ENCODE measurements around the gene TMEM121B. TPM values are rescaled to one million over a fixed set of nuclear protein-coding genes. Genes with fewer than 3 reads are reported as not detected.

Gene TMEM121B
- total and polyA plus RNA-seq, 2 donors from 2014 or later, result 0.19 to 1.2 TPM

GRCh38 chr22:17138513-17138912, 17.4 kb upstream of the TMEM121B start:
- H3K36me3 ChIP-seq (ENCODE audit: control insufficient read depth in 2 of 3, insufficient read depth in 3 of 3, low read length in 3 of 3), result peaks cover 3 to 26% (median 17%) of the 10 kb centered on the region in 3 donors
- H3K9me3 ChIP-seq (ENCODE audit: control insufficient read depth in 2 of 3, insufficient read depth in 1 of 3, low read length in 3 of 3), result no peaks in the 10 kb centered on the region
- H3K9ac ChIP-seq (ENCODE audit: low read length in 3 of 3), result no peak overlapping the region
- H3K4me3 ChIP-seq (ENCODE audit: low read length in 3 of 3), result no peak overlapping the region
- H3K27ac ChIP-seq (ENCODE audit: low read depth in 2 of 2, low read length in 2 of 2), result no peak overlapping the region
- TF ChIP-seq, protein P1, sequence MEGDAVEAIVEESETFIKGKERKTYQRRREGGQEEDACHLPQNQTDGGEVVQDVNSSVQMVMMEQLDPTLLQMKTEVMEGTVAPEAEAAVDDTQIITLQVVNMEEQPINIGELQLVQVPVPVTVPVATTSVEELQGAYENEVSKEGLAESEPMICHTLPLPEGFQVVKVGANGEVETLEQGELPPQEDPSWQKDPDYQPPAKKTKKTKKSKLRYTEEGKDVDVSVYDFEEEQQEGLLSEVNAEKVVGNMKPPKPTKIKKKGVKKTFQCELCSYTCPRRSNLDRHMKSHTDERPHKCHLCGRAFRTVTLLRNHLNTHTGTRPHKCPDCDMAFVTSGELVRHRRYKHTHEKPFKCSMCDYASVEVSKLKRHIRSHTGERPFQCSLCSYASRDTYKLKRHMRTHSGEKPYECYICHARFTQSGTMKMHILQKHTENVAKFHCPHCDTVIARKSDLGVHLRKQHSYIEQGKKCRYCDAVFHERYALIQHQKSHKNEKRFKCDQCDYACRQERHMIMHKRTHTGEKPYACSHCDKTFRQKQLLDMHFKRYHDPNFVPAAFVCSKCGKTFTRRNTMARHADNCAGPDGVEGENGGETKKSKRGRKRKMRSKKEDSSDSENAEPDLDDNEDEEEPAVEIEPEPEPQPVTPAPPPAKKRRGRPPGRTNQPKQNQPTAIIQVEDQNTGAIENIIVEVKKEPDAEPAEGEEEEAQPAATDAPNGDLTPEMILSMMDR (IDR thresholded peaks at IDR 0.05; ENCODE audit: borderline replicate concordance, extremely low read depth, insufficient read depth), result no peak
- H3K27me3 ChIP-seq (ENCODE audit: control insufficient read depth, insufficient read depth, low read length), result no peaks in the 10 kb centered on the region
- H3K4me1 ChIP-seq (ENCODE audit: control insufficient read depth in 2 of 3, insufficient read depth in 2 of 3, low read depth in 1 of 3, low read length in 3 of 3), result no peaks in the 10 kb centered on the region
- DNase-seq (no peak), FAIRE-seq (no peak)
- intact Hi-C loops (cut with DNase I), result no loop called here

GRCh38 chr22:17137861-17138425, 16.8 kb upstream of the TMEM121B start:
- no peak overlapping the region for H3K9ac ChIP-seq (ENCODE audit: low read length in 3 of 3)
- TF ChIP-seq, protein P1 (IDR thresholded peaks at IDR 0.05; ENCODE audit: borderline replicate concordance, extremely low read depth, insufficient read depth), result no peak
- H3K4me1 ChIP-seq (ENCODE audit: control insufficient read depth in 2 of 3, insufficient read depth in 2 of 3, low read depth in 1 of 3, low read length in 3 of 3), result no peaks in the 10 kb centered on the region
- H3K4me3 ChIP-seq (ENCODE audit: low read length in 3 of 3), result no peak overlapping the region
- peaks cover 3 to 25% (median 13%) of the 10 kb centered on the region in 3 donors for H3K36me3 ChIP-seq (ENCODE audit: control insufficient read depth in 2 of 3, insufficient read depth in 3 of 3, low read length in 3 of 3)
- DNase-seq (peak in 1 of 5 donors; percentile 23), FAIRE-seq (no peak)
- intact Hi-C loops (cut with DNase I), result no loop called here
- H3K27me3 ChIP-seq (ENCODE audit: control insufficient read depth, insufficient read depth, low read length), result no peaks in the 10 kb centered on the region
- no peak overlapping the region for H3K27ac ChIP-seq (ENCODE audit: low read depth in 2 of 2, low read length in 2 of 2)
- no peaks in the 10 kb centered on the region for H3K9me3 ChIP-seq (ENCODE audit: control insufficient read depth in 2 of 3, insufficient read depth in 1 of 3, low read length in 3 of 3)

- no peaks in the 10 kb centered on the region for H3K4me1 ChIP-seq (ENCODE audit: control insufficient read depth in 2 of 3, insufficient read depth in 2 of 3, low read depth in 1 of 3, low read length in 3 of 3)
- DNase-seq (no peak), FAIRE-seq (no peak)
- H3K9me3 ChIP-seq (ENCODE audit: control insufficient read depth in 2 of 3, insufficient read depth in 1 of 3, low read length in 3 of 3), result no peaks in the 10 kb centered on the region
- peaks cover 0 to 21% (median 12%) of the 10 kb centered on the region in 3 donors for H3K36me3 ChIP-seq (ENCODE audit: control insufficient read depth in 2 of 3, insufficient read depth in 3 of 3, low read length in 3 of 3)
- H3K4me3 ChIP-seq (ENCODE audit: low read length in 3 of 3), result no peak overlapping the region
- TF ChIP-seq, protein P1 (IDR thresholded peaks at IDR 0.05; ENCODE audit: borderline replicate concordance, extremely low read depth, insufficient read depth), result no peak
- no peak overlapping the region for H3K27ac ChIP-seq (ENCODE audit: low read depth in 2 of 2, low read length in 2 of 2)
- intact Hi-C loops (cut with DNase I), result no loop called here
- no peaks in the 10 kb centered on the region for H3K27me3 ChIP-seq (ENCODE audit: control insufficient read depth, insufficient read depth, low read length)
- H3K9ac ChIP-seq (ENCODE audit: low read length in 3 of 3), result no peak overlapping the region
Observed at GRCh38 chr22:17137170-17137569, 16.0 kb upstream of the TMEM121B start.

Measured in kidney (tissue), 14 donors.